Measurements from ENCODE around the gene HMGXB3. TPM values are rescaled to one million over a fixed set of nuclear protein-coding genes. Genes with fewer than 3 reads are reported as not detected.

HMGXB3 gene
- total and polyA plus RNA-seq, 2 donors (not counting 1 experiment from before 2014, with no cell fraction given), result 29.9 to 31.5 TPM

DNA sequence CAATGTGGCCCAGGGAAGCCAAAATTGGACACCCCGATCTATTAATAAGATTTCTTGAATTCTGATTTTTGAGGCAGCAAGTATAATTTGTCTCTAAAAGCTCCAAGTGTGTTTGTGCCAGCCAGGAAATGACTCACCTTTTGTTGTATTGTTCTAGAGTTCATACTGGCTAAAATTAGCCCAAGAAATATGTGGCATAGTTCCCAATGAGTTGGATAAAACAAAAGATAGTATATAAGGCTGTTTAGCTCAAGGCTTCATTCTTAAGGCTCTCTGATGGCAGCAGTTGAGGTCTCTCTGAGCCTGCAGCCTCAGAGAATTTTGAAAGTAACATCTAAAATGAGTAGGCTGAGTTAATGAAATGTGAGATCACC is 21.6 kb downstream of the HMGXB3 start:
- TF ChIP-seq, protein P1, sequence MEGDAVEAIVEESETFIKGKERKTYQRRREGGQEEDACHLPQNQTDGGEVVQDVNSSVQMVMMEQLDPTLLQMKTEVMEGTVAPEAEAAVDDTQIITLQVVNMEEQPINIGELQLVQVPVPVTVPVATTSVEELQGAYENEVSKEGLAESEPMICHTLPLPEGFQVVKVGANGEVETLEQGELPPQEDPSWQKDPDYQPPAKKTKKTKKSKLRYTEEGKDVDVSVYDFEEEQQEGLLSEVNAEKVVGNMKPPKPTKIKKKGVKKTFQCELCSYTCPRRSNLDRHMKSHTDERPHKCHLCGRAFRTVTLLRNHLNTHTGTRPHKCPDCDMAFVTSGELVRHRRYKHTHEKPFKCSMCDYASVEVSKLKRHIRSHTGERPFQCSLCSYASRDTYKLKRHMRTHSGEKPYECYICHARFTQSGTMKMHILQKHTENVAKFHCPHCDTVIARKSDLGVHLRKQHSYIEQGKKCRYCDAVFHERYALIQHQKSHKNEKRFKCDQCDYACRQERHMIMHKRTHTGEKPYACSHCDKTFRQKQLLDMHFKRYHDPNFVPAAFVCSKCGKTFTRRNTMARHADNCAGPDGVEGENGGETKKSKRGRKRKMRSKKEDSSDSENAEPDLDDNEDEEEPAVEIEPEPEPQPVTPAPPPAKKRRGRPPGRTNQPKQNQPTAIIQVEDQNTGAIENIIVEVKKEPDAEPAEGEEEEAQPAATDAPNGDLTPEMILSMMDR (conservative IDR thresholded peaks at IDR 0.05 in 1 of 2, IDR thresholded peaks at IDR 0.05 in 1 of 2; ENCODE audit: low read depth in 1 of 2, low read length in 2 of 2), result no peak
- TF ChIP-seq EZH2 (IDR thresholded peaks at IDR 0.05; ENCODE audit: low read length, missing control alignments), result no peak
- no peak overlapping the region for H3K27ac ChIP-seq (ENCODE audit: insufficient read depth, low read length)
- no peak overlapping the region for H3K4me2 ChIP-seq (ENCODE audit: extremely low read depth, insufficient read depth, low read length)
- no peak overlapping the region for H3K4me3 ChIP-seq (replicated peaks in 1 of 4; ENCODE audit: control extremely low read depth in 1 of 4, insufficient read depth in 1 of 4, low read depth in 3 of 4, low read length in 4 of 4)
- H4K20me1 ChIP-seq (ENCODE audit: control insufficient read depth, extremely low read depth, insufficient read depth, low read length), result no peaks in the 10 kb centered on the region
- peaks cover 15% of the 10 kb centered on the region for H3K4me1 ChIP-seq (ENCODE audit: control insufficient read depth, extremely low read depth, insufficient read depth, low read length)
- peaks cover 19% of the 10 kb centered on the region for H3K36me3 ChIP-seq (ENCODE audit: control insufficient read depth, insufficient read depth, low read length)
- H3K9me3 ChIP-seq (ENCODE audit: control insufficient read depth, insufficient read depth, low read depth, low read length), result no peaks in the 10 kb centered on the region
- H3K9ac ChIP-seq (ENCODE audit: insufficient read depth, low read length), result no peak overlapping the region
- peak; percentile 77 to 95 for DNase-seq (ENCODE audit: low read depth in 2 of 2)
- no peak overlapping the region for H2AFZ ChIP-seq (ENCODE audit: low read length)
- no peaks in the 10 kb centered on the region for H3K27me3 ChIP-seq (ENCODE audit: control insufficient read depth, insufficient read depth, low read length)
- H3K79me2 ChIP-seq (ENCODE audit: control insufficient read depth, insufficient read depth, low read length), result peaks cover 3% of the 10 kb centered on the region

DNA sequence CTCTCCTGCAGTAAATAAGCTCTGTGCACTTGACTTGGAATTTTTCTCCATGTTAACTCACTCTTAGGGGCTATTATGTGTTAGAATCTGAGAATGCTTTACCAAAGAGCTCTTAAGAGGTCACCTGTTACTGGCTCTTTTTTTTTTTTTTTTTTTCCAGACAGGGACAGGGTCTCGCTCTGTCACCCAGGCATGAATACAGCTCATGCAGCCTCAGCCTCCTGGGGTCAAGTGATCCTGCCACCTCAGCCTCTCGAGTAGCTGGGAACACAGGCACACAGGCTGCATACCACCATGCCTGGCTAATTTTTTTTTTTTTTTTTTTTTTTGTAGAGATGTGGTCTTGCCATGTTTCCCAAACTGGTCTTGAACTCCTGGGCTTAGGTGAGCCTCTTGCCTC is 22.1 kb downstream of the HMGXB3 start:
- no peak overlapping the region for H3K27ac ChIP-seq (ENCODE audit: insufficient read depth, low read length)
- no peak overlapping the region for H3K4me3 ChIP-seq (replicated peaks in 1 of 4; ENCODE audit: control extremely low read depth in 1 of 4, insufficient read depth in 1 of 4, low read depth in 3 of 4, low read length in 4 of 4)
- peaks cover 10% of the 10 kb centered on the region for H3K4me1 ChIP-seq (ENCODE audit: control insufficient read depth, extremely low read depth, insufficient read depth, low read length)
- H3K9me3 ChIP-seq (ENCODE audit: control insufficient read depth, insufficient read depth, low read depth, low read length), result no peaks in the 10 kb centered on the region
- no peak overlapping the region for H3K4me2 ChIP-seq (ENCODE audit: extremely low read depth, insufficient read depth, low read length)
- no peak for DNase-seq (ENCODE audit: low read depth in 2 of 2)
- peaks cover 19% of the 10 kb centered on the region for H3K36me3 ChIP-seq (ENCODE audit: control insufficient read depth, insufficient read depth, low read length)
- no peak overlapping the region for H3K9ac ChIP-seq (ENCODE audit: insufficient read depth, low read length)
- H2AFZ ChIP-seq (ENCODE audit: low read length), result no peak overlapping the region
- H3K79me2 ChIP-seq (ENCODE audit: control insufficient read depth, insufficient read depth, low read length), result peaks cover 3% of the 10 kb centered on the region
- no peak for TF ChIP-seq EZH2 (IDR thresholded peaks at IDR 0.05; ENCODE audit: low read length, missing control alignments)
- TF ChIP-seq, protein P1 (conservative IDR thresholded peaks at IDR 0.05 in 1 of 2, IDR thresholded peaks at IDR 0.05 in 1 of 2; ENCODE audit: low read depth in 1 of 2, low read length in 2 of 2), result no peak
- H3K27me3 ChIP-seq (ENCODE audit: control insufficient read depth, insufficient read depth, low read length), result no peaks in the 10 kb centered on the region
- H4K20me1 ChIP-seq (ENCODE audit: control insufficient read depth, extremely low read depth, insufficient read depth, low read length), result no peaks in the 10 kb centered on the region

DNA sequence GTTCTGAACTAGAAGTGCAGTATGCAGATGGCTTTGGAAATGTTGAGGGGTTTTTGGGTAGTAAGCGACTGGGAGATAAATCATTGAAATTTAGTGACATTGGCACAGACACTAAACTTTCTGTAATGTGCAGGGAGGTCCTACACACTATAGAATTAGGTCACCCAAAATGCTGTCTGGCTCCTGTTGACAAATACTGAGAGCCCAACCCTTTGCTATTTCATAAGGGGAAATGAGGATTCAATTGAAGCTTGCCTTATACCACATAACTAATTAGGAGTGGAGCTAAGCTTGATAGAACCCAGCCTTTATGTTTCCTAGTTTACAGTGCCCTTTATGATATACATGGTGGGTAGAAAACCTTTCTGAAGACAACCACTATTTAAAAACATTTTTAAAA is 22.6 kb downstream of the HMGXB3 start:
- Histone ChIP-seq H3K9me3 (ENCODE audit: control insufficient read depth, insufficient read depth, low read depth, low read length) (no peaks in the 10 kb centered on the region), H2AFZ (ENCODE audit: low read length) (no peak overlapping the region), H3K27me3 (ENCODE audit: control insufficient read depth, insufficient read depth, low read length) (no peaks in the 10 kb centered on the region), H3K4me3 (replicated peaks in 1 of 4; ENCODE audit: control extremely low read depth in 1 of 4, insufficient read depth in 1 of 4, low read depth in 3 of 4, low read length in 4 of 4) (no peak overlapping the region), H3K79me2 (ENCODE audit: control insufficient read depth, insufficient read depth, low read length) (peaks cover 3% of the 10 kb centered on the region), H4K20me1 (ENCODE audit: control insufficient read depth, extremely low read depth, insufficient read depth, low read length) (no peaks in the 10 kb centered on the region), H3K4me2 (ENCODE audit: extremely low read depth, insufficient read depth, low read length) (no peak overlapping the region), H3K9ac (ENCODE audit: insufficient read depth, low read length) (no peak overlapping the region), H3K36me3 (ENCODE audit: control insufficient read depth, insufficient read depth, low read length) (peaks cover 19% of the 10 kb centered on the region), H3K27ac (ENCODE audit: insufficient read depth, low read length) (no peak overlapping the region), H3K4me1 (ENCODE audit: control insufficient read depth, extremely low read depth, insufficient read depth, low read length) (peaks cover 8% of the 10 kb centered on the region)
- DNase-seq (ENCODE audit: low read depth in 2 of 2), result no peak
- TF ChIP-seq, protein P1 (conservative IDR thresholded peaks at IDR 0.05 in 1 of 2, IDR thresholded peaks at IDR 0.05 in 1 of 2; ENCODE audit: low read depth in 1 of 2, low read length in 2 of 2), result no peak
- no peak for TF ChIP-seq EZH2 (IDR thresholded peaks at IDR 0.05; ENCODE audit: low read length, missing control alignments)
